GM19351 (cell line): ENCODE results near the gene SLC22A7.
"Not testable (repeated sequence)": the region's sequence is repeated elsewhere in the genome, so short reads cannot be mapped to it uniquely, and the experiment has no call there.

Experiments
- ATAC-seq: cut with Tn5 transposase; IDR thresholded peaks from one replicate; pipeline ENCODE4 v1.9.1; 2021; ENCODE audit warnings: mild to moderate bottlenecking, moderate library complexity; ENCODE audit not compliant: unreplicated experiment

SLC22A7 gene

DNA sequence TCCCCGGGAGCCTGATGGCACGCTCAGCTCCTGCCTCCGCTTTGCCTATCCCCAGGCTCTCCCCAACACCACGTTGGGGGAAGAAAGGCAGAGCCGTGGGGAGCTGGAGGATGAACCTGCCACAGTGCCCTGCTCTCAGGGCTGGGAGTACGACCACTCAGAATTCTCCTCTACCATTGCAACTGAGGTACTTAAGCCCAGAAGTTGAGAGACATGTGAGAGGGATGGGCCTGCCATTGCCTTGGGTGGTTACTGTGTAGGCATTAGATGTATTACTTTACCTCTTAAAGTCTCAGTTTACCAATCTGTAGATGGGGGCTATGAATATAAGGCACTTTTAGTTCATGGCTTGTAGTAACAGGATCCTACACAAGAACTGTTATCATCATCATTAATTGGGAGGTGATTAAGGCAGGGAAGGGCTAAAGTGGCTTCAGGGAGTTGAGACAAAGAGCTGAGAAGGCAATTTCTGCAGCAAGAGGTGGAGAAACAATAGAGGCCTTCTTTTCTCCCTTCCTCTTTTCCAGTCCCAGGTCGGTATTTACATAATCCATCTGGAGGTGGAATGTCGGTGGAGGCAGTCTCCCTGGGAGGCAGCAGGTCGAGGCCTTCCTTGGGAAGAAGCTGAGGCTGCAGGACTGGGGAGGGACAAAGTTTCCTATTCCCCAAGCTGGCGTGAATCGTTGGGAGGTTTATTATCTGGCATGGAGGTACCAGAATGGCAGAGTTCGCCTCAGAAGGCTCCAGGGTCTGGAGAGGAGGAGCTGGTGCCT, 691 bp downstream of the SLC22A7 start:
- ATAC-seq, result no peak

DNA sequence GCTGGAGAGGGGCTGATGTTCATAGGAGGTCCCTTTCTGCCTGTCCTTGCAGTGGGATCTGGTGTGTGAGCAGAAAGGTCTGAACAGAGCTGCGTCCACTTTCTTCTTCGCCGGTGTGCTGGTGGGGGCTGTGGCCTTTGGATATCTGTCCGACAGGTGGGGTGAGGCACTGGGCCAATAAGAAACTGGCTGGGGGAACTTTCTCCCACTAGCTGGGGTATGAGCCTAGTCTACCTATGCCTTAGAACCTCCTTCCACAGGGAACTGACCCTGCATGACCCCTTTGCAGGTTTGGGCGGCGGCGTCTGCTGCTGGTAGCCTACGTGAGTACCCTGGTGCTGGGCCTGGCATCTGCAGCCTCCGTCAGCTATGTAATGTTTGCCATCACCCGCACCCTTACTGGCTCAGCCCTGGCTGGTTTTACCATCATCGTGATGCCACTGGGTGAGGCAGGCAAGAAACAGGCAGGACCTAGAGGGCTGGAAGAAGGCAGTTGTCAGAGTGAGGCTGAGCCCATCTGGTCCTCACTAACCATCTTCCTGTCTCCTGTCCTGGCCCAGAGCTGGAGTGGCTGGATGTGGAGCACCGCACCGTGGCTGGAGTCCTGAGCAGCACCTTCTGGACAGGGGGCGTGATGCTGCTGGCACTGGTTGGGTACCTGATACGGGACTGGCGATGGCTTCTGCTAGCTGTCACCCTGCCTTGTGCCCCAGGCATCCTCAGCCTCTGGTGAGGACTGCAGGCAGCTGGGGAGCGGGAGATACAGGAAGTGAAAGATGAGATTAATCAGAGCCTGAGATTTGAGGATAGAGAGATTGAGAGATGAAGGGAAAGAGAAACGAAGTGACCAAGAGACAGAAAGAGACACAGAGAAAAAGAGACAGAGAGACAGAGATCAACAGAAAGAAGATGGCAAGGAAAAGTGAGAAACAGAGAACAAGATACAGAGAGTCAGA, 1.6 kb downstream of the SLC22A7 start:
- ATAC-seq, result no peak

- ATAC-seq, result no peak
Observed at GRCh38 chr6:43301081-43301870, 3.2 kb downstream of the SLC22A7 start.

- no peak for ATAC-seq
Observed at GRCh38 chr6:43302126-43302525, 4.1 kb downstream of the SLC22A7 start.

DNA sequence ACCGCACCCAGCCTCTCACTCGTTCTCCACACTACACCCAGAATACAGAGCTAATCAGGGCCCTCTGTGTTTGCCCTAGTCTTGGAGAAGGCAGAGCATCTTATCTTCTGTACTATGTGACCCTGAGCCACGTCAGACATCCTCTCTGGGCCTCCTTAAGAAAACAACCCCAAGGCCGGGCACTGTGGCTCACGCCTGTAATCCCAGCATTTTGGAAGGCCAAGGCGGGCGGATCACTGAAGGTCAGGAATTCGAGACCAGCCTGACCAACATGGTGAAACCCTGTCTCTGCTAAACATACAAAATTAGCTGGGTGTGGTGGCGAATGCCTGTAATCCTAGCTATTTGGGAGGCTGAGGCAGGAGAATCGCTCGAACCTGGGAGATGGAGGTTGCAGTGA, 4.9 kb downstream of the SLC22A7 start:
- ATAC-seq, result not testable (repeated sequence)

DNA sequence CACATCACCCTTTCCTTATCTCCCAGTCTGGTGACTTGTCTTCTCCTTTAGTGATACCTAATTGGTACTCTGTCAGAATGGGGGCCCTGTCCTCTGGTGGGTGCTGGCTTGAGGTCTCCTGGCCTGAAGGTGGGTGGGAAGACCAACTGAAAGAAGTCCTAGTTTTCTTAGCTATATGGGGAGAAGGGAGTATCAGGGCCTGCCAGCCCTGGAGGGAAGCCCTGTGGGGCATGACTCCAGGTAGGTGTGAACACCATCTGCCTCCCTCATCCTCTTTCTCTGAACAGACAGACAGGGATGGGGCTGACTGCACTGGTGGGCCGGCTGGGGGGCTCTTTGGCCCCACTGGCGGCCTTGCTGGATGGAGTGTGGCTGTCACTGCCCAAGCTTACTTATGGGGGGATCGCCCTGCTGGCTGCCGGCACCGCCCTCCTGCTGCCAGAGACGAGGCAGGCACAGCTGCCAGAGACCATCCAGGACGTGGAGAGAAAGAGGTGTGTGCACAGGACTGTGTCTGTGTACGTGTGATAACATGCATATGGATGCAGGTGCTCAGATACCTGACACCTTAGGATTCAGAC, 5.8 kb downstream of the SLC22A7 start:
- ATAC-seq, result no peak

- no peak for ATAC-seq
Observed at GRCh38 chr6:43304361-43304760, 6.3 kb downstream of the SLC22A7 start.

GRCh38 chr6:43304882-43305281, 6.8 kb downstream of the SLC22A7 start:
- no peak for ATAC-seq

GRCh38 chr6:43306086-43306485, 8.0 kb downstream of the SLC22A7 start:
- ATAC-seq, result no peak

GRCh38 chr6:43307451-43308100, 9.5 kb downstream of the SLC22A7 start:
- no peak for ATAC-seq

- ATAC-seq, result no peak
Observed at GRCh38 chr6:43308101-43308989, 10.3 kb downstream of the SLC22A7 start, which contains the start of gene CRIP3. Gene CRIP3, minus strand, starts transcription at chr6:43308826. Its CDS starts 34 bp downstream, at chr6:43308792.

- ATAC-seq, result no peak
Observed at GRCh38 chr6:43308990-43309477, 11.0 kb downstream of the SLC22A7 start.

DNA sequence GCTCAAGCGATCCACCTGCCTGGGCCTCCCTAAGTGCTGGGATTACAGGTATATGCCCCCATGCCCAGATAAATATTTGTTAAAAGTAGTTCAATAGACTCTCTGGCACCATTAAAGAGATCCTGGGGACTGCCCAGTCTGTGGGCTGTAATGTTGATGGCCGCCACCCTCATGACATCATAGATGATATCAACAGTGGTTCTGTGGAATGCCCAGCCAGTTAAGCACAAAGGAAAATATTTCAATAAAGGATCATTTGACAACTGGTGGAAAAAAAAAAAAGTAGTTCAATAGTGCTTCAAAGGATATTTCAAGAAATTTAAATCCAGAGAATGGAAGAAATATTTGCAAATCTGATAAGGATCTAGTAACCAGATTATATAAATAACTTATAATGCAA, 12.1 kb downstream of the SLC22A7 start:
- no peak for ATAC-seq

DNA sequence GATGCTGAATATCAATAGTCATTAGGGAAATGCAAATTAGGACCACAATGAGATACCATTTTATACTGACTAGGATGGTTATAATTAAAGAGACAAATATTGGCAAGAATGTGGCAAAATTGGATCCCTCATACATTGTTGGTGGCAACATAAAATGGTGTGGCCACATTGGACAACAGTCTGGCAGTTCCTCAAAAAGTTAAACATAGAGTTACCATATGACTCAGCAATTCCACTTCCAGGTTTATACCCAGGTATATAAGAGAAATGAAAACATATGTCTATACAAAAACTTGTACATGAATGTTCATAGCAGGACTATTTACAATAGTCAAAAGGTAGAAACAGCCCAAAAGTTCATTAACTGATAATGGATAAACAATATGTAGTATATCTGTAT, 12.6 kb downstream of the SLC22A7 start:
- no peak for ATAC-seq

DNA sequence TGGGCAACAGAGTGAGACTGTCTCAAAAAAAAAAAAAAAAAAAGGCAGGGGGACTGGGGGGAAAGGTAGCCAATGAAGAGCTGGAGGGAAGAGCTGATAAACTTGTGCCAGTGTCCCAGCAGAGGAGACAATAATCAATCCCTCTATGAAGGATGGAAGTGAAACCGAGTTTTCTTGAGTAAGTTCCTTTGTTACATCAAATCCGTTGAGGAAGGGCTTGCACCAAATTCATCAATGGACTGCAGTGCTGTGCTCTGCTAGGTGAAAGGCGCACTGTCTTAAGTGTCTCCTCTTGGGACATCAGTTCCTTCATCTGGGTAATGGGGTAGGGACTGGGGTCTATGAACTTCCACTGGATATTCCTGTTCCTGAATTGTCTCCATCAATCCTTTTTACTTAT, 13.6 kb downstream of the SLC22A7 start:
- ATAC-seq, result no peak

- no peak for ATAC-seq
Observed at GRCh38 chr6:43313813-43314212, 15.8 kb downstream of the SLC22A7 start.

- no peak for ATAC-seq
Observed at GRCh38 chr6:43318011-43318410, 20.0 kb downstream of the SLC22A7 start.

GRCh38 chr6:43325876-43326275, 27.8 kb downstream of the SLC22A7 start:
- ATAC-seq, result no peak

GRCh38 chr6:43328528-43328927, 30.5 kb downstream of the SLC22A7 start:
- ATAC-seq, result no peak
